Astrocyte (in vitro differentiated cells and primary cell): ENCODE data around the gene ANK3.

ENCODE experiments used
- EZH2 ChIP-seq: IDR thresholded peaks from 2 replicates; pipeline ENCODE4 v1.6.1; 2012; ENCODE audit warnings: mild to moderate bottlenecking, low read length, inconsistent platforms; ENCODE audit not compliant: insufficient read depth
- TF ChIP-seq, protein P1 (sequence below): IDR thresholded peaks from 2 replicates; pipeline ENCODE4 v1.5.1; 2011; ENCODE audit warnings: low read depth, mild to moderate bottlenecking, inconsistent platforms, low read length, moderate library complexity; ENCODE audit not compliant: insufficient read depth

DNA sequence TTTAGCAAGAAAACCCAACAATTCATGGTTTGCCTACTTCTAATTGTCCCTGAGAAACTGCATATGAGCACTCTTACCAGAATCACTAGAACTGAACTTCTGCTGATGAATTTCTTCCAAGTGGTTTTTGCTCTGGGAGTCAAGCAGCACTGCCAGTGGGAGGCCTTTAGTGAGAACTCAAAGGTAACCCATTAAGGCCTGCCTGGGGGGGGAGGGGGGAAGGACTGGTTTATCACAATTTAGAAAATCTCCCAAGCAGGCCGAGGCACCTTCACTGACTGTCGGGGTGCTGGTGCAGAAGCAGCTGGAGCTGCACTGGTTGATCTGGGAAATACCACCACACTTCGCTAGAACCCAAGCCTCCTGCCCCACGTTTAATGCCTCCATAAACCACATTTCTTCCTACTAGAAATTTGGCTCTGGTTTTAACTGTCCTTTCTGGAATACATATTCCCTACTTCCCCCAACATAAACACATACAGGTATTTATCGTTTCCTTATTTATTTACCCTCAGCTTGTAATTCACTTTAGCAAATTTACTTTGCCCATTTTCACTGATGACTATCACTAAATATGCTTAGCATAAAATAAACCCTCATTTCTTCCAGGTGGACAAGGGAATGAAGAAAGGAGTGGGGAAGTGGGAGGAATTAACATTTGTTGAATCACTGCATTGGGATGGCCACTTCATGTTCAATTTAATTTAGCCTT, 14.2 kb downstream of the ANK3 start:
- TF ChIP-seq, protein P1, sequence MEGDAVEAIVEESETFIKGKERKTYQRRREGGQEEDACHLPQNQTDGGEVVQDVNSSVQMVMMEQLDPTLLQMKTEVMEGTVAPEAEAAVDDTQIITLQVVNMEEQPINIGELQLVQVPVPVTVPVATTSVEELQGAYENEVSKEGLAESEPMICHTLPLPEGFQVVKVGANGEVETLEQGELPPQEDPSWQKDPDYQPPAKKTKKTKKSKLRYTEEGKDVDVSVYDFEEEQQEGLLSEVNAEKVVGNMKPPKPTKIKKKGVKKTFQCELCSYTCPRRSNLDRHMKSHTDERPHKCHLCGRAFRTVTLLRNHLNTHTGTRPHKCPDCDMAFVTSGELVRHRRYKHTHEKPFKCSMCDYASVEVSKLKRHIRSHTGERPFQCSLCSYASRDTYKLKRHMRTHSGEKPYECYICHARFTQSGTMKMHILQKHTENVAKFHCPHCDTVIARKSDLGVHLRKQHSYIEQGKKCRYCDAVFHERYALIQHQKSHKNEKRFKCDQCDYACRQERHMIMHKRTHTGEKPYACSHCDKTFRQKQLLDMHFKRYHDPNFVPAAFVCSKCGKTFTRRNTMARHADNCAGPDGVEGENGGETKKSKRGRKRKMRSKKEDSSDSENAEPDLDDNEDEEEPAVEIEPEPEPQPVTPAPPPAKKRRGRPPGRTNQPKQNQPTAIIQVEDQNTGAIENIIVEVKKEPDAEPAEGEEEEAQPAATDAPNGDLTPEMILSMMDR = no peak
- TF ChIP-seq EZH2 = no peak
